HCT116 (cell line): ENCODE data around the gene LYRM4. TPM values are rescaled to one million over a fixed set of nuclear protein-coding genes. Genes with fewer than 3 reads are reported as not detected.

Source experiments
- ATAC-seq: fragments of 200-7000 bp; cut with Tn5 transposase; 2 replicates; pipeline ENCODE4 v1.9.1; 2020; ENCODE audit warnings: mild to moderate bottlenecking, moderate library complexity
- BruUV-seq: library from RNA; stranded (reverse); fragments of 400-500 nt; replicated peaks from 2 replicates; lab custom pipeline; 2021; lab: Mats Ljungman, UMichigan
- CTCF ChIA-PET: fragments of 300-600 bp; sonication (Branson Sonifier 250); formaldehyde crosslinking; loops from one replicate; lab custom pipeline; 2021; ENCODE audit warnings: antibody characterized with exemption; lab: Charles Lee
- POLR2A ChIA-PET: fragments of 300-600, 350-600 bp; sonication (Branson Sonifier 250); formaldehyde crosslinking; loops from one replicate; lab custom pipeline; 2021; ENCODE audit warnings: antibody characterized with exemption; lab: Charles Lee
- RAD21 ChIA-PET, 2 experiments: fragments of 300-600 bp; sonication (Branson Sonifier 250); formaldehyde crosslinking; loops; one replicate each; lab custom pipeline; 2023; ENCODE audit warnings: low total read pairs in 2 of 2; ENCODE audit not compliant: uncharacterized antibody in 2 of 2, unreplicated experiment in 2 of 2, low non-redundant PET in 1 of 2; lab: Charles Lee
- DNase-seq: peaks from one replicate; pipeline ENCODE4 v3.0.0-alpha.2; 2010; ENCODE audit warnings: low read depth, low spot score
- H2AFZ ChIP-seq: fragments of 200-600 bp; shearing (Covaris generic), sonication (generic); 2 replicates; pipeline ENCODE4 v1.6.1; 2017; ENCODE audit warnings: low read depth, mixed run types, mixed read lengths, antibody characterized with exemption, low read length; ENCODE audit not compliant: poor library complexity, severe bottlenecking
- H3K27ac ChIP-seq: 2 replicates; pipeline ENCODE4 v1.5.1; 2012; ENCODE audit warnings: low read depth, low read length
- H3K27me3 ChIP-seq: fragments of 200-600 bp; sonication (generic); 2 replicates; pipeline ENCODE4 v1.6.1; 2016; ENCODE audit warnings: mixed run types, low read length, mixed read lengths; ENCODE audit not compliant: insufficient read depth
- H3K36me3 ChIP-seq, 2 experiments: fragments of 200-500 bp in 1 of 2; fragments of 200-600 bp in 1 of 2; sonication (Bioruptor generic) in 1 of 2; sonication (generic) in 1 of 2; 2 replicates each; pipeline versions ENCODE4 v1.5.1 to v1.6.1; 2014 to 2016; ENCODE audit warnings: low read length in 2 of 2, inconsistent platforms in 1 of 2, mixed read lengths in 1 of 2, mixed run types in 1 of 2; ENCODE audit not compliant: insufficient read depth in 2 of 2, control insufficient read depth in 1 of 2
- H3K4me1 ChIP-seq, 2 experiments: fragments of 200-600 bp in 1 of 2; sonication (generic) in 1 of 2; 2 replicates each; pipeline versions ENCODE4 v1.5.1 to v1.6.1; 2012 to 2017; ENCODE audit warnings: low read length in 2 of 2, inconsistent platforms in 1 of 2, mild to moderate bottlenecking in 1 of 2, mixed read lengths in 1 of 2, mixed run types in 1 of 2, moderate library complexity in 1 of 2; ENCODE audit not compliant: insufficient read depth in 2 of 2, control insufficient read depth in 1 of 2
- H3K4me2 ChIP-seq: fragments of 200-600 bp; sonication (generic); 2 replicates; pipeline ENCODE4 v1.6.1; 2017; ENCODE audit warnings: mixed run types, low read length, mixed read lengths
- H3K4me3 ChIP-seq, 2 experiments: fragments of 200-600 bp in 1 of 2; sonication (generic) in 1 of 2; replicated peaks in 1 of 2; 2 replicates each; pipeline ENCODE4 v1.5.1; 2011 to 2016; ENCODE audit warnings: low read length in 2 of 2, control low read depth in 1 of 2, low read depth in 1 of 2, mild to moderate bottlenecking in 1 of 2, mixed read lengths in 1 of 2, mixed run types in 1 of 2
- H3K79me2 ChIP-seq: fragments of 200-600 bp; sonication (generic); 2 replicates; pipeline ENCODE4 v1.6.1; 2017; ENCODE audit warnings: mild to moderate bottlenecking, mixed run types, low read length, moderate library complexity, mixed read lengths; ENCODE audit not compliant: insufficient read depth
- H3K9ac ChIP-seq: fragments of 200-600 bp; sonication (generic); 2 replicates; pipeline ENCODE4 v1.6.1; 2016; ENCODE audit warnings: low read length, mixed read lengths
- H3K9me2 ChIP-seq: fragments of 200-600 bp; sonication (generic), shearing (Covaris generic); 2 replicates; pipeline ENCODE4 v1.6.1; 2017; ENCODE audit warnings: mixed run types, mild to moderate bottlenecking, moderate library complexity; ENCODE audit not compliant: insufficient read depth
- H3K9me3 ChIP-seq, 2 experiments: fragments of 200-500 bp in 1 of 2; fragments of 200-600 bp in 1 of 2; sonication (Bioruptor generic) in 1 of 2; sonication (generic) in 1 of 2; 2 replicates each; pipeline ENCODE4 v1.6.1; 2014 to 2017; ENCODE audit warnings: low read length in 2 of 2, mixed read lengths in 2 of 2, inconsistent platforms in 1 of 2, low read depth in 1 of 2, mild to moderate bottlenecking in 1 of 2, mixed run types in 1 of 2, moderate library complexity in 1 of 2; ENCODE audit not compliant: control insufficient read depth in 1 of 2, insufficient read depth in 1 of 2
- H4K20me1 ChIP-seq: fragments of 200-600 bp; sonication (generic), shearing (Covaris generic); 2 replicates; pipeline ENCODE4 v1.6.1; 2017; ENCODE audit warnings: mixed run types, mild to moderate bottlenecking, moderate library complexity; ENCODE audit not compliant: insufficient read depth
- CBX3 ChIP-seq: IDR thresholded peaks from 2 replicates; pipeline ENCODE4 v1.6.1; 2012; ENCODE audit warnings: low read depth
- CEBPB ChIP-seq: IDR thresholded peaks from 2 replicates; pipeline ENCODE4 v1.6.1; 2012; ENCODE audit warnings: low read depth
- EGR1 ChIP-seq: IDR thresholded peaks from 2 replicates; pipeline ENCODE4 v1.6.1; 2012; ENCODE audit warnings: low read depth
- ELF1 ChIP-seq: IDR thresholded peaks from 2 replicates; pipeline ENCODE4 v1.6.1; 2012; ENCODE audit warnings: low read depth, borderline replicate concordance
- EZH2phosphoT487 ChIP-seq: fragments of 200-600 bp; IDR thresholded peaks from 2 replicates; pipeline ENCODE4 v1.6.1; 2018; ENCODE audit warnings: antibody characterized with exemption, borderline replicate concordance
- FOSL1 ChIP-seq: IDR thresholded peaks from 2 replicates; pipeline ENCODE4 v1.6.1; 2012; ENCODE audit warnings: low read depth
- JUND ChIP-seq: IDR thresholded peaks from 2 replicates; pipeline ENCODE4 v1.6.1; 2012
- POLR2A ChIP-seq: IDR thresholded peaks from 2 replicates; pipeline ENCODE4 v1.7.0; 2011; ENCODE audit warnings: borderline replicate concordance; ENCODE audit not compliant: insufficient read depth, insufficient read length; ENCODE audit errors: extremely low read depth
- RAD21 ChIP-seq: IDR thresholded peaks from 2 replicates; pipeline ENCODE4 v1.6.1; 2012; ENCODE audit warnings: low read depth, mild to moderate bottlenecking
- SIN3A ChIP-seq: IDR thresholded peaks from 2 replicates; pipeline ENCODE4 v1.6.1; 2012; ENCODE audit warnings: low read depth
- SP1 ChIP-seq: IDR thresholded peaks from 2 replicates; pipeline ENCODE4 v1.6.1; 2012; ENCODE audit warnings: low read depth
- SRF ChIP-seq: IDR thresholded peaks from 2 replicates; pipeline ENCODE4 v1.6.1; 2012; ENCODE audit warnings: low read depth
- TCF7L2 ChIP-seq: IDR thresholded peaks from 2 replicates; pipeline ENCODE4 v1.7.0; 2011; ENCODE audit warnings: borderline replicate concordance, inconsistent platforms; ENCODE audit not compliant: insufficient read depth, insufficient read length; ENCODE audit errors: extremely low read depth
- ZFX ChIP-seq: fragments of 450-650 bp; IDR thresholded peaks from 2 replicates; pipeline ENCODE4 v1.6.1; 2017
- intact Hi-C: fragments of 100-400 bp; cut with micrococcal nuclease; formaldehyde crosslinking; loops from 2 replicates; pipeline ENCODE4 v1.10.0; 2022
- total RNA-seq: library from RNA; stranded (reverse); gene quantifications from one replicate; pipeline ENCODE4 v1.2.1, GENCODE V29; 2021; ENCODE audit not compliant: unreplicated experiment
- TF ChIP-seq, protein P1 (sequence below): IDR thresholded peaks from 2 replicates; pipeline ENCODE4 v1.6.1; 2011; ENCODE audit warnings: mild to moderate bottlenecking, low read length, moderate library complexity; ENCODE audit not compliant: insufficient replicate concordance; ENCODE audit errors: extremely low read depth
- TF ChIP-seq, protein P2 (sequence below): IDR thresholded peaks from 2 replicates; pipeline ENCODE4 v1.6.1; 2012

LYRM4 gene
- total RNA-seq, 1 experiment from 2014 or later, result 30.1 TPM

DNA sequence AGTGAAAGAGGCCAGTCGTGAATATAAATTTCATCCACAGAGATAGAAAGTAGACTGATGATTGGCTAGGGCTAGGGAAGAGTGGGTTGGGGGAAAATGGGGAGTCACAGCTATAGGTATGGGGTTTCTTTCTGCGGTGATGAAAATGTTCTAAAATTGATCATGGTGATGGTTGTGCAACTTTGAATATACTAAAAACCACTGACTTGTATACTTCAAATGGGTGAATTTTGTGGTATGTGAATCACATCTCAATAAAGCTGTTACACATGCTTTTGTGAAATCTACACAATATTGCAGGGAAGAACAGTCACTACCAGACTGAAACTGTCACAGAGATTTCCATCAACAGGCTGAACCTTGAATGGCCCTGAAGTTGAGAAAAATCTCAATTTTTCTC, 61.5 kb downstream of the LYRM4 start:
- RAD21 ChIA-PET, result no interaction called here
- TF ChIP-seq, protein P1, sequence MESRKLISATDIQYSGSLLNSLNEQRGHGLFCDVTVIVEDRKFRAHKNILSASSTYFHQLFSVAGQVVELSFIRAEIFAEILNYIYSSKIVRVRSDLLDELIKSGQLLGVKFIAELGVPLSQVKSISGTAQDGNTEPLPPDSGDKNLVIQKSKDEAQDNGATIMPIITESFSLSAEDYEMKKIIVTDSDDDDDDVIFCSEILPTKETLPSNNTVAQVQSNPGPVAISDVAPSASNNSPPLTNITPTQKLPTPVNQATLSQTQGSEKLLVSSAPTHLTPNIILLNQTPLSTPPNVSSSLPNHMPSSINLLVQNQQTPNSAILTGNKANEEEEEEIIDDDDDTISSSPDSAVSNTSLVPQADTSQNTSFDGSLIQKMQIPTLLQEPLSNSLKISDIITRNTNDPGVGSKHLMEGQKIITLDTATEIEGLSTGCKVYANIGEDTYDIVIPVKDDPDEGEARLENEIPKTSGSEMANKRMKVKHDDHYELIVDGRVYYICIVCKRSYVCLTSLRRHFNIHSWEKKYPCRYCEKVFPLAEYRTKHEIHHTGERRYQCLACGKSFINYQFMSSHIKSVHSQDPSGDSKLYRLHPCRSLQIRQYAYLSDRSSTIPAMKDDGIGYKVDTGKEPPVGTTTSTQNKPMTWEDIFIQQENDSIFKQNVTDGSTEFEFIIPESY, result no peak
- TF ChIP-seq POLR2A (no peak), CBX3 (no peak), SIN3A (no peak), TCF7L2 (no peak), CEBPB (no peak), EZH2phosphoT487 (no peak), ELF1 (no peak), SRF (no peak), FOSL1 (no peak), ZFX (no peak), SP1 (no peak), EGR1 (no peak), RAD21 (no peak), JUND (no peak)
- TF ChIP-seq, protein P2, sequence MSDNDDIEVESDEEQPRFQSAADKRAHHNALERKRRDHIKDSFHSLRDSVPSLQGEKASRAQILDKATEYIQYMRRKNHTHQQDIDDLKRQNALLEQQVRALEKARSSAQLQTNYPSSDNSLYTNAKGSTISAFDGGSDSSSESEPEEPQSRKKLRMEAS, result no peak
- H4K20me1 ChIP-seq, result no peaks in the 10 kb centered on the region
- no peaks in the 10 kb centered on the region for H3K27me3 ChIP-seq
- intact Hi-C loops, result no loop called here
- H3K27ac ChIP-seq, result no peak overlapping the region
- H3K9me2 ChIP-seq, result no peaks in the 10 kb centered on the region
- POLR2A ChIA-PET, result no interaction called here
- no TSS peak for BruUV-seq
- H3K79me2 ChIP-seq, result no peaks in the 10 kb centered on the region
- CTCF ChIA-PET, result no interaction called here
- no peaks in the 10 kb centered on the region for H3K36me3 ChIP-seq
- H3K4me3 ChIP-seq, result no peak overlapping the region
- no peak overlapping the region for H3K9ac ChIP-seq
- ATAC-seq (no peak), DNase-seq (no peak)
- no peaks in the 10 kb centered on the region for H3K9me3 ChIP-seq
- H3K4me2 ChIP-seq, result no peak overlapping the region
- no peaks in the 10 kb centered on the region for H3K4me1 ChIP-seq
- no peak overlapping the region for H2AFZ ChIP-seq
